Measurements from ENCODE around the gene TRIM23. TPM values are rescaled to one million over a fixed set of nuclear protein-coding genes. Genes with fewer than 3 reads are reported as not detected.

The TRIM23 gene
- total RNA-seq (2022; extraction: Qiagen RNA extraction; ENCODE audit: low read depth): 4.7 to 8.3 TPM (median 7.6 TPM) in 5 replicates

GRCh38 chr5:65624025-65624570 is at the start of gene TRIM23:
Gene TRIM23, minus strand, starts transcription at chr5:65624333. Its CDS starts 59 bp downstream, at chr5:65624274.

GRCh38 chr5:65624571-65625555 is 730 bp upstream of the TRIM23 start, which contains the start of the genes SHLD3 and TRAPPC13:
Gene SHLD3, plus strand, starts transcription at chr5:65625027. Its CDS starts 4,561 bp downstream, at chr5:65629588.
Gene TRAPPC13, plus strand, starts transcription at chr5:65625027. Its CDS starts 34 bp downstream, at chr5:65625061.

GRCh38 chr5:65562731-65563701 is 61.1 kb downstream of the TRIM23 start, which contains the start of the genes CENPK and PPWD1:
Gene CENPK, minus strand, starts transcription at chr5:65563168. Its CDS starts 8,261 bp downstream, at chr5:65554907.
Gene PPWD1, plus strand, starts transcription at chr5:65563296. Its CDS starts 15 bp downstream, at chr5:65563311.

Other genes with a start within 250 kb of the TRIM23 start
- gene ADAMTS6, start 142.4 kb downstream of the TRIM23 start, total RNA-seq (2022; extraction: Qiagen RNA extraction; ENCODE audit: low read depth): 0.03 to 0.16 TPM (median 0.06 TPM) in 5 replicates
- 27.9 to 33.3 TPM (median 31.4 TPM) in 5 replicates for gene CENPK, start 61.2 kb downstream of the TRIM23 start, total RNA-seq (2022; extraction: Qiagen RNA extraction; ENCODE audit: low read depth)
- 17.0 to 20.5 TPM (median 17.3 TPM) in 5 replicates for gene PPWD1, start 61.0 kb downstream of the TRIM23 start, total RNA-seq (2022; extraction: Qiagen RNA extraction; ENCODE audit: low read depth)
- 1.6 to 3.2 TPM (median 2.2 TPM) in 5 replicates for gene SHLD3, start 694 bp upstream of the TRIM23 start, total RNA-seq (2022; extraction: Qiagen RNA extraction; ENCODE audit: low read depth)
- gene TRAPPC13, start 694 bp upstream of the TRIM23 start, total RNA-seq (2022; extraction: Qiagen RNA extraction; ENCODE audit: low read depth): 11.7 to 16.1 TPM (median 13.5 TPM) in 5 replicates
- 6.3 to 8.7 TPM (median 7.1 TPM) in 5 replicates for gene SGTB, start 97.8 kb upstream of the TRIM23 start, total RNA-seq (2022; extraction: Qiagen RNA extraction; ENCODE audit: low read depth)
- 55.1 to 67.4 TPM (median 63.8 TPM) in 5 replicates for gene NLN, start 97.9 kb upstream of the TRIM23 start, total RNA-seq (2022; extraction: Qiagen RNA extraction; ENCODE audit: low read depth)